ENCODE measurements around the gene KCNJ3. TPM values are rescaled to one million over a fixed set of nuclear protein-coding genes. Genes with fewer than 3 reads are reported as not detected.
A peak's percentile ranks its signal among the peaks of the same experiment; 100 is the strongest.

KCNJ3 gene
- total RNA-seq, 1 experiment from 2014 or later = not detected

GRCh38 chr2:154692927-154693326 is 5.6 kb upstream of the KCNJ3 start:
- H3K9me2 ChIP-seq (ENCODE audit: insufficient read depth) = no peaks in the 10 kb centered on the region
- TF ChIP-seq RAD21 (IDR thresholded peaks at IDR 0.05; ENCODE audit: low read depth) (no peak), EGR1 (IDR thresholded peaks at IDR 0.05; ENCODE audit: low read depth) (no peak), CEBPB (IDR thresholded peaks at IDR 0.05; ENCODE audit: low read depth) (no peak), CTCF (IDR thresholded peaks at IDR 0.05 in 2 of 3, conservative IDR thresholded peaks at IDR 0.05 in 1 of 3; ENCODE audit: borderline replicate concordance in 1 of 3, insufficient read depth in 1 of 3, low read depth in 2 of 3, low read length in 2 of 3) (no peak), ZFX (IDR thresholded peaks at IDR 0.05) (no peak), SP1 (IDR thresholded peaks at IDR 0.05; ENCODE audit: low read depth) (no peak), TCF7L2 (IDR thresholded peaks at IDR 0.05; ENCODE audit: borderline replicate concordance, extremely low read depth, insufficient read depth, insufficient read length) (peak; percentile 78), MAX (IDR thresholded peaks at IDR 0.05) (no peak), SRF (IDR thresholded peaks at IDR 0.05; ENCODE audit: low read depth) (no peak), ZBTB33 (IDR thresholded peaks at IDR 0.05; ENCODE audit: extremely low read depth, insufficient replicate concordance, low read length) (no peak), EZH2phosphoT487 (IDR thresholded peaks at IDR 0.05; ENCODE audit: borderline replicate concordance) (no peak), ELF1 (IDR thresholded peaks at IDR 0.05; ENCODE audit: borderline replicate concordance, low read depth) (no peak), JUND (IDR thresholded peaks at IDR 0.05) (0 out of 2 replicates have a peak, but pooled peaks have one; percentile 28), POLR2AphosphoS5 (IDR thresholded peaks at IDR 0.05; ENCODE audit: low read depth, low read length) (no peak), ZNF274 (IDR thresholded peaks at IDR 0.05; ENCODE audit: low read depth, low read length) (no peak), POLR2A (IDR thresholded peaks at IDR 0.05; ENCODE audit: borderline replicate concordance, extremely low read depth, insufficient read depth, insufficient read length) (no peak), REST (IDR thresholded peaks at IDR 0.05; ENCODE audit: low read depth) (no peak), FOSL1 (IDR thresholded peaks at IDR 0.05; ENCODE audit: low read depth) (peak; percentile 46), EZH2 (IDR thresholded peaks at IDR 0.05) (no peak), CBX3 (IDR thresholded peaks at IDR 0.05; ENCODE audit: low read depth) (no peak), ATF3 (IDR thresholded peaks at IDR 0.05) (no peak), SIN3A (IDR thresholded peaks at IDR 0.05; ENCODE audit: low read depth) (no peak), YY1 (IDR thresholded peaks at IDR 0.05; ENCODE audit: extremely low read depth, insufficient replicate concordance, low read depth, low read length) (no peak)
- H3K4me3 ChIP-seq (replicated peaks in 1 of 2; ENCODE audit: low read depth in 1 of 2, low read length in 2 of 2) = no peak overlapping the region
- intact Hi-C loops (cut with micrococcal nuclease) = no loop called here
- no peaks in the 10 kb centered on the region for H3K36me3 ChIP-seq (ENCODE audit: control insufficient read depth in 1 of 2, insufficient read depth in 2 of 2, low read length in 2 of 2)
- RAD21 ChIA-PET (ENCODE audit: low non-redundant PET in 1 of 2, low total read pairs in 2 of 2, uncharacterized antibody in 2 of 2, unreplicated experiment in 2 of 2) = no interaction called here
- H3K4me1 ChIP-seq (ENCODE audit: control insufficient read depth in 1 of 2, insufficient read depth in 2 of 2, low read length in 2 of 2) = peaks cover 7 to 8% of the 10 kb centered on the region in 2 experiments; a peak in 3 of 4 replicates
- H2AFZ ChIP-seq (ENCODE audit: low read depth, low read length, poor library complexity, severe bottlenecking) = peak overlapping the region; percentile 43
- POLR2A ChIA-PET = no interaction called here
- no peak for ATAC-seq
- H3K79me2 ChIP-seq (ENCODE audit: insufficient read depth, low read length) = no peaks in the 10 kb centered on the region
- peak overlapping the region; percentile 32; the same call in 1 of the 2 replicates for H3K4me2 ChIP-seq (ENCODE audit: low read length)
- BruUV-seq (replicated peaks) = no TSS peak
- H3K9me3 ChIP-seq (ENCODE audit: control insufficient read depth in 1 of 2, insufficient read depth in 1 of 2, low read depth in 1 of 2, low read length in 2 of 2) = no peaks in the 10 kb centered on the region
- CTCF ChIA-PET = no interaction called here
- peak; percentile 16 for DNase-seq (ENCODE audit: low read depth, low spot score)
- H3K27ac ChIP-seq (ENCODE audit: low read depth, low read length) = no peak overlapping the region
- no peaks in the 10 kb centered on the region for H4K20me1 ChIP-seq (ENCODE audit: insufficient read depth)
- no peak overlapping the region for H3K9ac ChIP-seq (ENCODE audit: low read length)
- H3K27me3 ChIP-seq (ENCODE audit: insufficient read depth, low read length) = no peaks in the 10 kb centered on the region
